Mucosa of descending colon (tissue), 3 donors: ENCODE measurements around the gene JMJD7. TPM values are rescaled to one million over a fixed set of nuclear protein-coding genes. Genes with fewer than 3 reads are reported as not detected.

Experiments used
- ATAC-seq: fragments of 200-7000 bp; cut with Tn5 transposase; one replicate; pipeline ENCODE4 v1.9.1; 2020; ENCODE audit warnings: mild to moderate bottlenecking, moderate library complexity
- DNase-seq, 3 donors: peaks; one replicate each; pipeline ENCODE4 v3.0.0-alpha.2; 2020
- H3K36me3 ChIP-seq: fragments of 200-600 bp; one replicate; pipeline ENCODE4 v1.8.0; 2021; ENCODE audit warnings: low read depth, mild to moderate bottlenecking
- H3K4me1 ChIP-seq: fragments of 200-600 bp; one replicate; pipeline ENCODE4 v1.8.0; 2021; ENCODE audit warnings: low read depth, mild to moderate bottlenecking
- H3K4me3 ChIP-seq: fragments of 200-600 bp; one replicate; pipeline ENCODE4 v1.8.0; 2021; ENCODE audit warnings: mild to moderate bottlenecking
- H3K9me3 ChIP-seq: fragments of 200-600 bp; one replicate; pipeline ENCODE4 v1.8.0; 2021; ENCODE audit warnings: mild to moderate bottlenecking
- intact Hi-C, 2 donors: fragments of 100-400 bp; cut with DNase I in 1 of 2; cut with micrococcal nuclease in 1 of 2; formaldehyde crosslinking; loops; one replicate each; pipeline versions ENCODE4 v1.11.0 to v1.11.1; 2022; cut with DNase I, micrococcal nuclease
- total RNA-seq, 3 donors: library from RNA; stranded (reverse); fragmentation: NEBNext Ultra II Directional in 2 of 3; extraction: Animal tissue kit (Norgen Biotek cat#: 25700) in 2 of 3; gene quantifications; one replicate each; pipeline versions ENCODE4 v1.2.1 to v1.2.4, GENCODE V29; 2021 to 2023
- TF ChIP-seq, protein P1 (sequence below): fragments of 200-600 bp; IDR thresholded peaks from one replicate; pipeline ENCODE4 v1.8.0; 2022; ENCODE audit warnings: antibody characterized with exemption, mild to moderate bottlenecking
- donor health status: DM: no; HTN: no; CAD: no; lungs with moderate emphysema.
- donor health status: DM: no; HTN: no; CAD: no.
- donor health status: DM: no; HTN: yes; CAD: no.

Gene JMJD7
- total RNA-seq, 3 donors from 2014 or later: 9.8 to 15.2 (median 10.8) TPM

- DNase-seq: no peak
- intact Hi-C loops: no loop called here
- Histone ChIP-seq H3K9me3 (no peaks in the 10 kb centered on the region), H3K4me3 (no peak overlapping the region), H3K4me1 (no peaks in the 10 kb centered on the region), H3K36me3 (no peaks in the 10 kb centered on the region)
- TF ChIP-seq, protein P1, sequence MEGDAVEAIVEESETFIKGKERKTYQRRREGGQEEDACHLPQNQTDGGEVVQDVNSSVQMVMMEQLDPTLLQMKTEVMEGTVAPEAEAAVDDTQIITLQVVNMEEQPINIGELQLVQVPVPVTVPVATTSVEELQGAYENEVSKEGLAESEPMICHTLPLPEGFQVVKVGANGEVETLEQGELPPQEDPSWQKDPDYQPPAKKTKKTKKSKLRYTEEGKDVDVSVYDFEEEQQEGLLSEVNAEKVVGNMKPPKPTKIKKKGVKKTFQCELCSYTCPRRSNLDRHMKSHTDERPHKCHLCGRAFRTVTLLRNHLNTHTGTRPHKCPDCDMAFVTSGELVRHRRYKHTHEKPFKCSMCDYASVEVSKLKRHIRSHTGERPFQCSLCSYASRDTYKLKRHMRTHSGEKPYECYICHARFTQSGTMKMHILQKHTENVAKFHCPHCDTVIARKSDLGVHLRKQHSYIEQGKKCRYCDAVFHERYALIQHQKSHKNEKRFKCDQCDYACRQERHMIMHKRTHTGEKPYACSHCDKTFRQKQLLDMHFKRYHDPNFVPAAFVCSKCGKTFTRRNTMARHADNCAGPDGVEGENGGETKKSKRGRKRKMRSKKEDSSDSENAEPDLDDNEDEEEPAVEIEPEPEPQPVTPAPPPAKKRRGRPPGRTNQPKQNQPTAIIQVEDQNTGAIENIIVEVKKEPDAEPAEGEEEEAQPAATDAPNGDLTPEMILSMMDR: no peak
- ATAC-seq: no peak
Observed at GRCh38 chr15:41809121-41809520, 18.8 kb upstream of the JMJD7 start.

DNA sequence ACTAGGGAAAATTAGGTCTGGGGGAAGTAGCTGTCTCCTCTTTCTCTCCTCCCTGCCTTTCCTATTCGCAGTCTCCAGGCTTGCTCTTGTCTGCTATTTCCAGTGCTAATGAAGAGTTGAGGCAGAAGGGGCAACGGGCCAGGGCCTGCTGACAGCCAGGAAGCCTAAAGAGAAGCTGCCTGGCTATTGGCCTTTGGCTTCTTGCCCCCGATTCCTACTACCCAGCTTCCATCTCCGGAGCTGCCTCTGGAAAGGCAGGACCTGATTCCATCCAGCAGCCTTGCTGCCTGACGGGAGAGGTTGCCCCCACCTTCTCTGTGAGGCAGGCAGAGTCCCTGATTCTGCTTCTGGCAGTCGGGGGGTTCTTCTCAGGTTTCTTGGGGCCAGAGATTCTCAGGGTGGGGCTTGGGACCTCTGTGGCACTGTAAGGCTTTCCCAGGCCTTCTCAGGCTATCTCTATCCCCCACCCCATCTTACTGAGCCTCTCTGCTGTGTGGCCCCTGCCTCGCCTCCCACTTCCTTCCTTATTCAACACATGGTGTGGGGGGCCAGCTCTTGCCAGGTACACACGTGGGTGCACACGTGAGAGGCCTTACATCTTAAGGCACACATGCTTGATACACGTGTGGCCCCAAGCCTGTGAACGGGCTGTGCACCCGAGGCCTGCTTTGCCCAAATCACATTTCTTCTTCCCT lies 18.2 kb upstream of the JMJD7 start:
- DNase-seq: no peak
- TF ChIP-seq, protein P1: no peak
- ATAC-seq: no peak
- Histone ChIP-seq H3K36me3 (no peaks in the 10 kb centered on the region), H3K4me1 (no peaks in the 10 kb centered on the region), H3K9me3 (no peaks in the 10 kb centered on the region), H3K4me3 (no peak overlapping the region)
- intact Hi-C loops: loop anchor here (5.0 kb wide), 2 partner anchors 37 to 252 kb away; partner anchors contain the start of genes MAPKBP1 (in 2 of the 2) and TYRO3 (in 1 of the 2)

DNA sequence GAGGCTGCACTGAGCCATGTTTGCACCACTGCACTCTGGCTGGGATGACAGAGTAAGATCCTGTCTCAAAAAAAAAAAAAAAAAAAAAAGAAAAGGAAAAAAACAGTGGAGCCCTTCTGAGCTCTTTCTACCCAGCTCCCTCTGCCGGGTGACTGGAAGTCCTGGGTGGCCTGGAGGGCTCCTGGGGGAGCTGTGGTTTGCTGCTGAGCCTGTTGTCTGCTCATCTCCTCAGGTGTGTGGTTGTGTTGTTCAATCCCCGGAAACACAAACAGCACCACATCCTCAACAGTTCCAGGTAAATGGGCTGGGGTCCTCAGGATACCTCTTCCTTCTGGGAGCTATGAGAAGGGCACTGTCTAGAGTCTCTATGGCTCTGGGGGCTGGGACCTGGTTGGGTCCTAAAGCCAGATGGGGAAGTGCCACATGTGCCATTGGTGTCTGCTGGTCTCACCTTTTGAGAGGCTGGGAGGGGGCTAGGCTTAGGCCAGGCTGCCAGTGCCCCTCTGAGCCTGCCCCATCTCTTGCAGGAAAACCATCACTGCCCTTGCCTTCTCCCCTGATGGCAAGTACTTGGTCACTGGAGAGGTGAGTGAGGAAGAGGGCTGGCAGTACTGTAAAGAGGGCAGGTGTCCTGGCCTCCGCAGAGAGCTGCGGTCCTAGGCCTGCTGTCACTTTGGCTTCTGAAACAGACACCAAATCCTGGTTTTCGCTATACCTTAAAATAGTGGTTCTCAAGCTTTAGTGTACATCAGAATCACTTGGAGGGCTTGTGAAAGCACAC lies 17.1 kb upstream of the JMJD7 start:
- Histone ChIP-seq H3K9me3 (no peaks in the 10 kb centered on the region), H3K4me3 (no peak overlapping the region), H3K4me1 (no peaks in the 10 kb centered on the region), H3K36me3 (no peaks in the 10 kb centered on the region)
- DNase-seq (no peak), ATAC-seq (no peak)
- intact Hi-C loops: loop anchor here (5.0 kb wide), 2 partner anchors 39 to 254 kb away; partner anchors contain the start of genes MAPKBP1 (in 2 of the 2) and TYRO3 (in 1 of the 2)
- TF ChIP-seq, protein P1: no peak

- Histone ChIP-seq H3K4me1 (no peaks in the 10 kb centered on the region), H3K36me3 (no peaks in the 10 kb centered on the region), H3K4me3 (no peak overlapping the region), H3K9me3 (no peaks in the 10 kb centered on the region)
- TF ChIP-seq, protein P1: peak; percentile 78
- intact Hi-C loops: loop anchor here (5.0 kb wide), 2 partner anchors 39 to 254 kb away; partner anchors contain the start of genes MAPKBP1 (in 2 of the 2) and TYRO3 (in 1 of the 2)
- ATAC-seq (peak; percentile 96), DNase-seq (peak; percentile 76 to 91 (median 88))
Observed at GRCh38 chr15:41811432-41812195, 16.3 kb upstream of the JMJD7 start.

DNA sequence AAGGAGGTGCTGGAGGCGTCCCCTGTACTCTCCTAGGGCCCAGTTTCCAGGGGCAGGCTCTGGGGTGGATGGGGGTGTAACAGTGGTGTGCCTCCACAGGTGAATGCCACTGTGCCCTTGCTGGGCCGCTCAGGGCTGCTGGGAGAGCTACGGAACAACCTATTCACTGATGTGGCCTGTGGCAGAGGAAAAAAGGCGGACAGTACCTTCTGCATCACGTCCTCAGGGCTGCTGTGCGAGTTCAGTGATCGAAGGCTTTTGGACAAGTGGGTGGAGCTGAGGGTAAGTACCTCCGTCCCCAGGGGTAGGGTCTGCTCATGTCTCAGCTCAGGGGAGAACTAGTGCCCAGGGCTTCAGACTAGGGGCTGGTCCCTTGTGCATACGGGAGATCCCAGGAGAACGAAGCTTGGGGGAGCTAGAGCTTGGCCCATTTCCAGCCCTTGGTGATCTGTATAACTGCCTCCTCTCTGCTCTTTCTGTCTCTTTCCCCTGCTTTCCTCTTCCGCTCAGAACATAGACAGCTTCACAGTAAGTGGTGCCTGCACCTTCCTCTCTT lies 15.0 kb upstream of the JMJD7 start:
- H3K4me3 ChIP-seq: no peak overlapping the region

More for the DNA sequence above, 15.0 kb upstream of the JMJD7 start:
- TF ChIP-seq, protein P1: no peak
- no peaks in the 10 kb centered on the region for H3K9me3 ChIP-seq
- ATAC-seq (no peak), DNase-seq (no peak)
- intact Hi-C loops: loop anchor here (5.0 kb wide), 2 partner anchors 41 to 256 kb away; partner anchors contain the start of genes MAPKBP1 (in 2 of the 2) and TYRO3 (in 1 of the 2)
- no peaks in the 10 kb centered on the region for H3K36me3 ChIP-seq
- H3K4me1 ChIP-seq: no peaks in the 10 kb centered on the region
